ENCODE data around the gene SP3. TPM values are rescaled to one million over a fixed set of nuclear protein-coding genes. Genes with fewer than 3 reads are reported as not detected.

The SP3 gene
- total and polyA plus RNA-seq, 2 of the 8 experiments (the other 6 are each of a cell fraction or from before 2014, with no cell fraction given): 31.0 to 92.1 TPM

DNA sequence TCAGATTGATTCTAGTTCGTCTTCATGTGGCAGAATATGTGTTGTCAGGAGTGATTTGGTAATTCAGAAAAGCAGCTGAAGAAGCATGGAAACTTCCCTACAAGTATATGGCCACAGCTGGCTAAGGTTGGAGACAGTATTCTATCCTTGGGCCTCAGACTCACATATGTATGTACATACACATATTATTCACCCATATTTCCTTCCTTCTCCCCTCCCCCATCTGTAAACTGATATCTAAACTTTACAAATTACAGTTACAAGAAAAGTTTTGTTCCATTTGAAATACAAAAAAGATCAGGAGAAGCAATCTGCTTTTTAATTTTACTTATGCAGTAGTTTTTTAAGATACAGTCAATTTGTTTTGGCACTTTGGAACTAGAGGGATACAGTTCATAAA, 3.1 kb downstream of the SP3 start:
- H3K9ac ChIP-seq (replicated peaks in 1 of 4; ENCODE audit: extremely low read depth in 1 of 4, low read depth in 3 of 4, low read length in 3 of 4): no peak overlapping the region; a peak in 1 of 7 replicates

More for the DNA sequence above, 3.1 kb downstream of the SP3 start:
- Histone ChIP-seq H3K4me1 (replicated peaks in 1 of 4; ENCODE audit: control insufficient read depth in 3 of 4, insufficient read depth in 4 of 4, low read length in 3 of 4) (peaks cover 0 to 6% (median 1%) of the 10 kb centered on the region in 4 experiments; a peak in 1 of 7 replicates), H2BK12ac (ENCODE audit: low read depth, low read length) (no peak overlapping the region), H3K79me1 (ENCODE audit: low read depth, low read length) (no peaks in the 10 kb centered on the region), H3K27ac (ENCODE audit: low read depth, low read length) (no peak overlapping the region), H2BK20ac (ENCODE audit: low read length) (no peak overlapping the region), H4K91ac (replicated peaks; ENCODE audit: insufficient read length, low read length) (no peak overlapping the region), H3K23ac (ENCODE audit: insufficient read length) (no peak overlapping the region), H3K56ac (replicated peaks; ENCODE audit: insufficient read length, low read depth, low read length) (no peak overlapping the region), H4K20me1 (replicated peaks in 1 of 2; ENCODE audit: control insufficient read depth in 1 of 2, insufficient read depth in 2 of 2, low read length in 2 of 2) (peaks cover 3 to 5% of the 10 kb centered on the region in 2 experiments), H3K27me3 (replicated peaks in 1 of 4; ENCODE audit: control insufficient read depth in 3 of 4, extremely low read depth in 1 of 4, insufficient read depth in 3 of 4, low read length in 3 of 4) (no peaks in the 10 kb centered on the region), H3K4me3 (ENCODE audit: extremely low read depth in 1 of 4, insufficient read depth in 2 of 4, low read depth in 3 of 4, low read length in 4 of 4) (peak overlapping the region; percentile 7 to 99 (median 86); a peak in 5 of 8 replicates), H2BK5ac (ENCODE audit: low read depth, low read length) (no peak overlapping the region), H2BK15ac (ENCODE audit: low read length) (no peak overlapping the region), H3K14ac (ENCODE audit: insufficient read length) (no peak overlapping the region), H3K9me3 (ENCODE audit: insufficient read depth in 2 of 2, low read depth in 1 of 2, low read length in 1 of 2) (no peaks in the 10 kb centered on the region), H3K36me3 (ENCODE audit: control insufficient read depth in 2 of 4, insufficient read depth in 4 of 4, low read length in 3 of 4) (peaks cover 0 to 5% (median 2%) of the 10 kb centered on the region in 4 experiments; a peak in 3 of 8 replicates), H3K4ac (replicated peaks; ENCODE audit: insufficient read length, low read depth, low read length) (no peak overlapping the region), H2AK5ac (ENCODE audit: low read depth, low read length) (no peak overlapping the region), H3K18ac (ENCODE audit: extremely low read depth, low read length) (no peak overlapping the region), H4K8ac (ENCODE audit: extremely low read depth, insufficient read depth, low read length) (no peak overlapping the region), H2AFZ (ENCODE audit: low read length) (no peak overlapping the region), H3K79me2 (ENCODE audit: control insufficient read depth in 1 of 2, insufficient read depth in 2 of 2, low read length in 2 of 2) (peaks cover 31 to 69% of the 10 kb centered on the region in 2 experiments), H4K5ac (ENCODE audit: insufficient read length, low read depth, low read length) (no peak overlapping the region), H3K4me2 (ENCODE audit: insufficient read depth in 1 of 2, low read depth in 2 of 2, low read length in 2 of 2) (peak overlapping the region; percentile 49 to 67), H2BK120ac (replicated peaks; ENCODE audit: low read depth, low read length) (no peak overlapping the region), H3K23me2 (ENCODE audit: low read depth, low read length) (no peaks in the 10 kb centered on the region)
- TF ChIP-seq NRF1 (IDR thresholded peaks at IDR 0.05; ENCODE audit: low read depth, low read length): no peak
- no peak for TF ChIP-seq SIX5 (IDR thresholded peaks at IDR 0.05; ENCODE audit: low read depth, low read length)
- no peak for DNase-seq (ENCODE audit: low read depth in 1 of 2, low spot score in 2 of 2)
- no peak for FAIRE-seq
- ChIA-PET POLR2A (ENCODE audit: partially characterized antibody) (interaction anchor here (0.6 kb wide), 1 partner anchor 845 kb away, joined by 4 read pairs; no protein-coding TSS in a partner anchor), CTCF (ENCODE audit: partially characterized antibody) (interaction anchor here (0.6 to 1.1 kb wide), 3 partner anchors 8 to 380 kb away, joined by 3 to 7 read pairs (median 3); no protein-coding TSS in a partner anchor)
- 93% methylated on average over 1 of the region's 1 CpG; no CpG with 5 or more reads in 1 of the 2 experiments for WGBS, 2 experiments (ENCODE audit: extremely low coverage in 1 of 2, insufficient coverage in 1 of 2, insufficient read length in 1 of 2, insufficient replicate concordance in 2 of 2, low coverage in 1 of 2, low lambda C conversion rate in 2 of 2, missing lambda C conversion rate in 1 of 2)

All from H1 (cell line).